GM21390 (cell line): ENCODE measurements around the gene PDGFA.

Source experiments
- ATAC-seq: cut with Tn5 transposase; IDR thresholded peaks from one replicate; pipeline ENCODE4 v1.9.1; 2021; ENCODE audit not compliant: unreplicated experiment

Gene PDGFA

GRCh38 chr7:475425-475728 is 44.3 kb downstream of the PDGFA start:
- no peak for ATAC-seq

- no peak for ATAC-seq
Observed at GRCh38 chr7:474605-475424, 44.8 kb downstream of the PDGFA start.

DNA sequence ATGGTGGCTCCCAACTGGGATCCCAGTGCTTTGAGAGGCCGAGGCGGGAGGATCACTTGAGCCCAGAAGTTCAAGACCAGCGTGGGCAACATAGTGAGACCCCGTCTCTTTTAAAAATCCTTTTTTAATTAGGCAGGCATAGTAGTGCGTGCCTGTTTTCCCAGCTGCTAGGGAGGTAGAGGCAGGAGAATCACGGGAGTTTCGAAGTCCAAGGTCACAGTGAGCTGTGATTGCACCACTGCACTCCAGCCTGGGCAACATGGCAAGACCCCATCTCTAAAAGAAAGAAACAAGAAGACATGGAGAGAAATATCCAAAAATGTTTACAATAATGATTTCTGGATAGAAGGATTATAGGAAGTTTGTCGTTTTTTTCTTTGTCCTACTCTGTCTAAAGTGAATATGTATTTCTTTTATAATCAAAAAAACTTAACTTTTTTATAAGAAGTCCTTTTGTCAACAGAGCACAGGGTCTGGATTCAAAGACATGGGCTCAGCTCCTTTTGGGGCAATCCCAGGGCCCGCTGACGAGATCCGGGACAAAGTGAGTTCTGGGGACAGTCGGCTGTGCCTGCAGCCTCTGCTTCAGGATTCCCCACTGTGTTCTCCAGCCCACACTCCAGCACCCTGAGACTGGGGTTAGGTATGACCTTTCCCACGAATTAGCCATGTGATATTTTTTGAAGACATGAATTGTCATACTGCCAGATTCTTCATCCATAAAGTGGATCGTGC is 45.6 kb downstream of the PDGFA start:
- no peak for ATAC-seq

DNA sequence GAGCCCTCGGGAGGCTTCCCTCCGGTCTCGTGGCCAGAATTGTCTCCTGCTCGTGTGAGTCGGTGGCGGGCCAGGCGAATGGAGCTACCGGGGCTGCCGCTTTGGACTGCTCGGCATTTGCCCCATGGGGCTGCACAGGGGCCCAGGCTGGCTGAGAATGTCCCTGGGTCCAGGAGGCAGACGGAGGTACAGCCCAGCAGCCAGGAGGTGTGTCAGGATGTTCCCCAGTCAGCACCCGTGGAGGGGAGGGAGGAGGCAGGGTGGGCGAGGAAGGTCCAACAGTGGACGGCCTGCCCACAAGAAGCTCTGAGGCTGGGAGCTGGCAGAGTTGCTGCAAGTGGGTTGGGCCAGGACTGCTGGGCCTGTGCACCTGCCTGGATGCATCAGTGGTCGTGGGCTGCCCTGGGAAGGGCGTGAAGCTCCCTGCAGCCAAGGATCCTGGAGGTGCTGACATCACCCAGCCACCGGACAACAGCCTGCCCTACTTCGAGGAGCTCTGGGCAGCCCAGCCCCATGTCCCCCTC is 46.4 kb downstream of the PDGFA start:
- no peak for ATAC-seq

- ATAC-seq = no peak
Observed at GRCh38 chr7:472640-472957, 47.0 kb downstream of the PDGFA start.

DNA sequence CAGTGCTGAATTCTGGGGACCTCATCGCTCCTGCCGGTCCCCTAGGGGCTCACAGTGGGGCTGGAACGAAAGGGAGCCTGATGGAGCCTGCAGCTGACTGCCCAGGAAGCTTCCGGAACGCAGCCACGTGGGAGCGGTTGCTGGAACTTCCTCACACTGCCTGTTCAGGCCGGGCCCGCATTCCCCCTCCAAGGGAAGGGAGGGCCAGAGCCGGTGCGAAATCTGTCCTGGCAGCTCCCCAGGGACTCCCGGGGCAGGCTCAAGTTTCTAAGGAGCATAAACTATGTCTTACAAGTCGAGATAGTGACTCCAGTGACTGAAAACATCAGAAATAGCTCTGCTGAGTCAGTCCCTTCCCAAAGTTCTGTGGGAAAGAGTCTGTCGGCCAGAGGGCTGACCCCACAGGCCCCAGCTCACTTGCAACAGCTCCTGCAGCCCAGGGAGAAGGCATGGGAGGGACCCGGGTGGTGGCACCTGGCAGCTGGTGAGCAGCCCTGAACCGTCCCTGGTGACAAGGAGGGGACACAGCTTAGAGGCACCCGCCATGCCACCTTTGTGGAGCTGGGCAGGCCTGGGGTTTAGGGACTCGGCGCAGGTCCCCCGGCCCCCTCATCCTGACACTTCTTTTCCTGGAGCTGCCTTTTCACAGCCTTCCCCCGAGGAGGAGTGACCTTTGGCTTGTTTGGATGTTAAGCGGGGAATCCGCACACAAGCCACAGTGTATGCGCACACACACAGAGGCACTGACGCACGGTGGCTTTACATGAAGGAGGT is 47.6 kb downstream of the PDGFA start:
- no peak for ATAC-seq

GRCh38 chr7:471191-471865 is 48.3 kb downstream of the PDGFA start:
- no peak for ATAC-seq

DNA sequence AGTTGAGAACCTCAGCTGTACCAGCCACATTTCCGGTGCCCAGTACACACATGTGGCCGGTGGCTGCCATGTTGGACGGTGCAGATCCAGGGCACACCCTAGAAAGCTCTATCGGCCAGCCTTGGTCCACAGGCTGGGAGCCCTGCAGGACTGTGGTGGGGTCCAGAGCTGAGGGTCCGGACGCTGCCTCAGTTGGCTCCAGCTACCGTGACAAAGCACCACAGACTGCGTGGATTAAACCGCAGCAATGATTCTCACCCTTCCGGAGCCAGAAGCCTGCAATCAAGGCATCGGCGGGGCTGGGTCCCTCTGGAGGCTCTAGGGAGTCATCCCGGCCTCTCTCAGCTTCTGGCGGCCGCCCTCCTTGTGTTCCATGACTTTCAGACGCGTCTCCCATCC is 50.1 kb downstream of the PDGFA start:
- ATAC-seq = no peak

- ATAC-seq = no peak
Observed at GRCh38 chr7:468681-469562, 50.7 kb downstream of the PDGFA start.

- no peak for ATAC-seq
Observed at GRCh38 chr7:467856-468545, 51.6 kb downstream of the PDGFA start.

DNA sequence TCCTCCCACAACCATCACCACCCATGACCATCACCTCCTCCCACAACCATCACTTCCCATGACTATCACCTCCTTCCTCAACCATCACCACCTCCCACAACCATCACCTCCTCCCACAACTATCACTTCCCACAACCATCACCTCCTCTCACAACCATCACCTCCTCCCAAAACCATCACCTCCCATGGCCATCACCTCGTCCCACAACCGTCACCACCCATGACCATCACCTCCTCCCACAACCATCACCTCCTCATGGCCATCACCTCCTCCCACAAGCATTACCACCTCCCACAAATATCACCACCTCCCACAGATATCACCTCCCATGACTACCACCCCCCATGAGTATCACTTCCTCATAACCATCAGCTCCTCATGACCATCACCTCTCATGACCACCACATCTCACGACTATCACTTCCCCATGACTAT is 52.2 kb downstream of the PDGFA start:
- ATAC-seq = no peak

DNA sequence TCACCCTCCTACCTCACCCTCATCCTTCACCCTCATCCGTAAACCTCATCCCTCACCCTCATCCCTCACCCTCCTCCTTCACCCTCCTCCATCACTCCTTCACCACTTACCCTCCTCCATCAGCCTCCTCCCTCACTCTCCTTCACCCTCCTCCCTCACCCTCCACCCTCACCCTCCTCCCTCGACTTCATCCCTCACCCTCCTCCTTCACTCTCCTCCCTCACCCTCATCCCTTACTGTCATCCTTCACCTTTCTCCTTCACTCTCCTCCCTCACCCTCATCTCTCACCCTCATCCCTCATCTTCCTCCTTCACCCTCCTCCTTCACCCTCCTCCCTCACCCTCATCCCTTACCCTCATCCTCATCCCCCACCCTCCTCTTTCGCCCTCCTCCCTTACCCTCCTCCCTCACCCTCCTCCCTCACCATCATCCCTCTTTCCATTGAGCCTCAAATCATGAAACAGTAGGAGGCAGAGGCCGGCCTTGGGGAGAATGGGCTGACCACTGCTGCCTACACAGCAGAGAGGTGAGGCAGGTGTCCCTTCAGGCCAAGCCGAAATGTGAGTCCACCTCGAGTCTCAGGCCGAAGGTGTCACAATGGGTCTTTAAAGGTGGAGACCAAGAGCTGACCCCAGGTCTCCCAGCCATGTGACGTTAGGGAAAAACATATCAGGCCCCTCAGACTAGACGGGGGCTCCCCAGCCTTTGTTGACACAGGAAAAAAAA is 53.0 kb downstream of the PDGFA start:
- no peak for ATAC-seq

- no peak for ATAC-seq
Observed at GRCh38 chr7:465710-466400, 53.8 kb downstream of the PDGFA start.

DNA sequence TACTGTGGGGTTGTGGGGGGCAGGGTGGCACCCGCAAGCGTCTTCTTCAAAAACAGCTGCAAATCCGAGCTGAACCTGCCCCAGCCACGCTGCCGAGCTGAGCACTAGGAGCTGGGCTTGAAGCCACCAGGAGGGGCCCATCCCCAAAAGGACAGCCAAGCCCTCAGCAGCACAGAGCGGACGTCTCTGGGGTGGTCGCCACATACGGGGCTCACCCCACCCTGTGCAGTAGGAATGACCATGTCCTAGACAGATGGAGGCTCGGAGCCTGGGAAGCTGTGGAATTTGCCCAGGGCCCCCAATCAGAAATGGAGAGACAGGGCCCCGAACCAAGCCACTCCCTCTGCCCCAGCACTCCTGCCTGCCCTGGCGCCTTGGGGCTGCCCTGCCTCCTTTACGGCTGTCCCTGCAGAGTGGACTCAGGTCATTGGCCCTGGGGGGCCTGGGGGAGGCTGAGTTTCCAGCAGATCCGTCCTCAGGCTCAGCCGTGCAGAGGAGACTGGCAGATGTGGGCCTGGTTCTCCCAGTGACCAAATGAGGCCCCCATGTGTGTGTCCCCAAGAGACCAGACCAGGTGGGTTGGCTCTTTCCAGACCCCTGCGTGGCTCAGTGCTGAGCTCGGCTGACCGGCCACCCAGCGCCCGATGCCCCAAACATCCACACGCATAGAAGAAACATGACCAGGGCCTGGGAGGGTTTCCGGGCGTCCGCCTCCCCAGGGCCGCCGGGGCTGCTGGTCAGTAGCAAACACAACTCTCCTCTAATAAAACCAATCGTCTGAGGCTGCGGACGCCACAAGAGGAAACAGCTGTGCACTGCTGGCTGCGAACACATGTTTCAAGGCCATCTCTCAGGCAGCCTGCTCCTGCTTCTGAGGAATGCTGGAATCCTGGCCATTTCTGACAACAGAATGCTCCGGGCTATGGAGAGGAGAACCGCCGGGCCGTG is 54.9 kb downstream of the PDGFA start:
- no peak for ATAC-seq

- ATAC-seq = no peak
Observed at GRCh38 chr7:463817-464453, 55.7 kb downstream of the PDGFA start.

DNA sequence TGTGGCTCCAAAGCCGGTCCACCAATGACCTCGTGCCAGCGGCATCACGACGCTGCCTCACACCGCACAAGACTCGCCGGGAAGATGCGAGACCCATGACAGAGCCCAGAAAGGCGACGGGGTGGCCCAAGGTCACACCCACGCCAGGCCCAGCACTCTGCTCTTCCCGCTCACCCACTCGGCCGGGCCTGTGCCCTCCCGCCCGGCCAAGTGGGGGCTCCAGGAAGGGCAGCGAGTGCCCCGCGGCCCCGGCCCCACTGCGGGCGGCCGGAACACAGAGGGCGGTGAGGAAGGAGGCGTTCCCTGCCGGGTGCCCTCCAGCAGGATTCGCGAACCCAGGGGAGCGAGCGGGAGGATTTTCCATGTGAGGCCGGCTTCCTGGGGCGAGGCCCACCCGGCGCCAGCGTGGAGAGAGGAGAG is 56.3 kb downstream of the PDGFA start:
- ATAC-seq = no peak
